OCI-LY7 (cell line): Measurements from ENCODE around the gene LRRC4C.

Source experiments
- EZH2phosphoT487 ChIP-seq: fragments of 200-600 bp; sonication (generic); IDR thresholded peaks from 2 replicates; pipeline ENCODE4 v1.6.1; 2018; ENCODE audit warnings: low read depth, borderline replicate concordance, mild to moderate bottlenecking, mixed run types, antibody characterized with exemption, low read length, moderate library complexity, mixed read lengths
- TF ChIP-seq, protein P1 (sequence below): fragments of 200-600 bp; sonication (generic); conservative IDR thresholded peaks from 2 replicates; pipeline ENCODE4 v1.5.1; 2014; ENCODE audit warnings: mild to moderate bottlenecking, antibody characterized with exemption, low read length, moderate library complexity, mixed read lengths

DNA sequence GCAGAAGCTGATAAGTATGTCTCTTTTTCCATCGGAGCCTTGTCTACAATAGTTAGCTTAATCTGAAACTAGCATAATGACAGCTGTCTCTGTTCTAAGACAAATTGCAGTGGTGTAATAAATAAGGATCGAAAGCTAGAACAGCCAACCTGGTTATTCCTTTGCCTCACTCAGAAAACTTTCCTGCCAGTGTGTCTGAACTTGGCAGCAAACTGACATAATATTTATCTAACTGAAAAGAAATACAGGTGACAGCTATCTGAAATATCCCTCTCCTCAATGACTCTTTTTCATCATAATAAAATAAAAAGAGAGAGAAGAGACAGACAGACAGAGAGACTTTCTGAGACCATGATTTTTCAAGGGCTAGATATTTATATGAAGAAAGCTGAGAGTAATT lies 642.5 kb downstream of the LRRC4C start:
- TF ChIP-seq, protein P1, sequence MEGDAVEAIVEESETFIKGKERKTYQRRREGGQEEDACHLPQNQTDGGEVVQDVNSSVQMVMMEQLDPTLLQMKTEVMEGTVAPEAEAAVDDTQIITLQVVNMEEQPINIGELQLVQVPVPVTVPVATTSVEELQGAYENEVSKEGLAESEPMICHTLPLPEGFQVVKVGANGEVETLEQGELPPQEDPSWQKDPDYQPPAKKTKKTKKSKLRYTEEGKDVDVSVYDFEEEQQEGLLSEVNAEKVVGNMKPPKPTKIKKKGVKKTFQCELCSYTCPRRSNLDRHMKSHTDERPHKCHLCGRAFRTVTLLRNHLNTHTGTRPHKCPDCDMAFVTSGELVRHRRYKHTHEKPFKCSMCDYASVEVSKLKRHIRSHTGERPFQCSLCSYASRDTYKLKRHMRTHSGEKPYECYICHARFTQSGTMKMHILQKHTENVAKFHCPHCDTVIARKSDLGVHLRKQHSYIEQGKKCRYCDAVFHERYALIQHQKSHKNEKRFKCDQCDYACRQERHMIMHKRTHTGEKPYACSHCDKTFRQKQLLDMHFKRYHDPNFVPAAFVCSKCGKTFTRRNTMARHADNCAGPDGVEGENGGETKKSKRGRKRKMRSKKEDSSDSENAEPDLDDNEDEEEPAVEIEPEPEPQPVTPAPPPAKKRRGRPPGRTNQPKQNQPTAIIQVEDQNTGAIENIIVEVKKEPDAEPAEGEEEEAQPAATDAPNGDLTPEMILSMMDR: no peak
- no peak for TF ChIP-seq EZH2phosphoT487
